ENCODE data around the gene DEFB127.
"Not testable (repeated sequence)": the region's sequence is repeated elsewhere in the genome, so short reads cannot be mapped to it uniquely, and the experiment has no call there.

The DEFB127 gene, protein sequence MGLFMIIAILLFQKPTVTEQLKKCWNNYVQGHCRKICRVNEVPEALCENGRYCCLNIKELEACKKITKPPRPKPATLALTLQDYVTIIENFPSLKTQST
- 0 reads per million in 2 experiments for total RNA-seq

GRCh38 chr20:157154-157553, at the start of gene DEFB127:
Gene DEFB127, plus strand, starts transcription at chr20:157454. Its CDS starts 91 bp downstream, at chr20:157545.
- no peak for DNase-seq (ENCODE audit: low read depth)

DNA sequence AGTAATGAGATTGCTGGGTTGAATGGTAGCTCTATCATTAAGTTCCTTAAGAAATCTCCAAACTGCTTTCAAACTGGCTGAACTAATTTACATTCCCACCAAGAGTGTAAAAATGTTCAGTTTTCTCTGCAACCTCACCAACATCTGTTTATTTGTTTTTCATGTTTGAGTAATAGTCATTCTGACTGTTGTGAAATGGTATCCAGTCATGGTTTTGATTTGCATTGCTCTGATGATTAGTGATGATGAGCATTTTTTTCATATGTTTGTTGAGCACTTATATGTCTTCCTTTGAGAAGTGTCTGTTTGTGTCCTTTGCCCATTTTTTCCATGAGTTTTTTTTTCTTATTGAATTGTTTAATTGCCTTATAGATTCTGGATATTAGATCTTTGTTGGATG, 44.9 kb upstream of the DEFB127 start:
- DNase-seq (ENCODE audit: low read depth) = no peak

GRCh38 chr20:117518-117917, 39.7 kb upstream of the DEFB127 start:
- DNase-seq (ENCODE audit: low read depth) = no peak

DNA sequence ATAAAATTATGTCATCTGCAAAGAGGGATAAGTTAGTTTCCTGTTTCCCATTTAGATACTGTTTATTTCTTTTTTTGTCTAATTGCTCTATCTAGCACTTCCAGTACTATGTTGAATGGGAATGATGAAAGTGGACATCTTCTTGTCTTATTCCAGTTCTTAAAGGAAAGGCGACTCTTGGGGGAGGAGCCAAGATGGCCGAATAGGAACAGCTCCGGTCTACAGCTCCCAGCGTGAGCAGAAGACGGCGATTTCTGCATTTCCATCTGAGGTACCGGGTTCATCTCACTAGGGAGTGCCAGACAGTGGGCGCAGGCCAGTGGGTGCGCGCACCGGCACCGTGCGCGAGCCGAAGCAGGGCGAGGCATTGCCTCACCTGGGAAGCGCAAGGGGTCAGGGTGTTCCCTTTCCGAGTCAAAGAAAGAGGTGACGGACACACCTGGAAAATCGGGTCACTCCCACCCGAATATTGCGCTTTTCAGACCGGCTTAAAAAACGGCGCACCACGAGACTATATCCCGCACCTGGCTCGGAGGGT, 27.4 kb upstream of the DEFB127 start:
- DNase-seq (ENCODE audit: low read depth) = not testable (repeated sequence)

- DNase-seq (ENCODE audit: low read depth) = no peak
These were observed 19.4 kb upstream of the DEFB127 start for GRCh38 chr20:137668-138490.

DNA sequence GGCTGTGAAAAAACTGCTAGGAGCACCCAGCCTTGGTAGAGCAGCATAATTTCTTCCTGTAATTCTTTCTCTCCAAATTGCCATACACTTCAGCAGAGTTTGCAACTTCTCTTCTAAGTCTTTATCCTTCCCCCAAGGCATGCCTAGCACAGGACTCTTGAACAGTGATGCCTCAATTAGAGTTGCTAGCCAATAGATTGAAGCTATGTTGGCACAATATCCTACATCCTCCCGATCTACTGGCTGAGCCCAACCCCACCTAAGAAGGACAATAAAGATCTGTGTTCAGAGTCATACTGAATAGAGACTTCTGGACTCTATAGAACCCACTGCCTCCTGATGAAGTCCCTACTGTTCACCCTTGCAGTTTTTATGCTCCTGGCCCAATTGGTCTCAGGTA, 15.0 kb upstream of the DEFB127 start, which contains the start of gene DEFB126:
DEFB126 (plus strand) TSS at position 301 of the 400 bp plus-strand sequence; CDS start at position 340, 39 bp downstream.
- DNase-seq (ENCODE audit: low read depth) = no peak

DNA sequence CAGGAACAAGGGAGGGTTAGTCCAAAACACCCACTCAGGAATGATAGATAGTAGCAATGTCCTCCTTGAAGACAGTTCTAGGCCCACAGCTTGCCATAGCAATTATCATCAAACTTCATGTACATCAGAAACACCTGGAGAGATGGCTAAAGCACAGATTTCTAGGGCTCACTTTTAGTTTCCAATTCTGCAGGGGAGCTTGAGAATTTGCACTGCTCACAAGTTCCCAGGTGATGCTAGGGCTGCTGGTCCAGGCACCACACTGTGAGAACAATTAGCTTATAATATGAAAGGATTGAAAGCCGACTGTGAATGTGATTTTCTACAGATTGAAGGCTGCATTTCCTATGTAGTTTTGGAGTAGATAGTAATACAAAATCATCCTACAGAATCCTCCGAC, 11.4 kb upstream of the DEFB127 start:
- DNase-seq (ENCODE audit: low read depth) = no peak

GRCh38 chr20:152131-152530, 5.1 kb upstream of the DEFB127 start:
- DNase-seq (ENCODE audit: low read depth) = no peak

GRCh38 chr20:164618-165017, 7.4 kb downstream of the DEFB127 start:
- no peak for DNase-seq (ENCODE audit: low read depth)

GRCh38 chr20:168876-169275, 11.6 kb downstream of the DEFB127 start:
- DNase-seq (ENCODE audit: low read depth) = no peak

DNA sequence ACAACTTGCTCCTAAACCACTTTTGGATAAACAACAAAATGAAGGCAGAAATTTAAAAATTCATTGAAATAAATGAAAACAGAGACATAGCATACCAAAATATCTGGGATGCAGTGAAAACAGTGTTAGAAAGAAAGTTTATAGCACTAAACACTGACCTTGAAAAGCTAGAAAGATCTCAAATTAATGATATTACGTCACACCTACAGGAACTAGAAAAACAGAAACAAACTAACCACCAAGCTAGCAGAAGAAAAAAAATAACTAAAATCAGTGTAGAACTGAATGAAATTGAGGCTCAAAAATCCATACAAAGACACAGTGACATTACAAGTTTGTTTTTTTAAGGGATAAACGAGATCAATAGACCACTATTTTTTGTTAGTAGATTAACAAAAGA, 27.0 kb downstream of the DEFB127 start:
- no peak for DNase-seq (ENCODE audit: low read depth)

- no peak for DNase-seq (ENCODE audit: low read depth)
These were observed 30.5 kb downstream of the DEFB127 start for GRCh38 chr20:187733-188132.

GRCh38 chr20:189611-190010, 32.4 kb downstream of the DEFB127 start, which contains the start of gene DEFB128:
Gene DEFB128, minus strand, starts transcription at chr20:189711. Its CDS starts 88 bp downstream, at chr20:189623.
- DNase-seq (ENCODE audit: low read depth) = no peak

GRCh38 chr20:198225-198624, 41.0 kb downstream of the DEFB127 start:
- DNase-seq (ENCODE audit: low read depth) = no peak

- no peak for DNase-seq (ENCODE audit: low read depth)
These were observed 42.7 kb downstream of the DEFB127 start for GRCh38 chr20:199996-200395.

DNA sequence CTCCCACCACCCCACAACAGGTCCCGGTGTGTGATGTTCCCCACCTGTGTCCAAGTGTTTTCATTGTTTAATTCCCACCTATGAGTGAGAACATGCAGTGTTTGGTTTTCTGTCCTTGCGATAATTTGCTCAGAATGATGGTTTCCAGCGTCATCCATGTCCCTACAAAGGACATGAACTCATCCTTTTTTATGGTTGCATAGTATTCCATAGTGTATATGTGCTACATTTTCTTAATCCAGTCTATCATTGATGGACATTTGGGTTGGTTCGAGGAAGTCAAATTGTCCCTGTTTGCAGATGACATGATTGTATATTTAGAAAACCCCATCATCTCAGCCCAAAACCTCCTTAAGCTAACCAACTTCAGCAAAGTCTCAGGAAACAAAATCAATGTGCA, 46.4 kb downstream of the DEFB127 start:
- DNase-seq (ENCODE audit: low read depth) = not testable (repeated sequence)
